Left ventricle myocardium inferior (tissue), 1 donor: ENCODE results near the gene MAB21L4. TPM values are rescaled to one million over a fixed set of nuclear protein-coding genes. Genes with fewer than 3 reads are reported as not detected.

ENCODE experiments used
- DNase-seq: peaks from one replicate; pipeline ENCODE4 v3.0.0-alpha.2; 2020
- H3K27ac ChIP-seq: fragments of 200-600 bp; replicated peaks from 2 replicates; pipeline ENCODE4 v1.8.0; 2021
- H3K27me3 ChIP-seq: fragments of 200-600 bp; 2 replicates; pipeline ENCODE4 v1.8.0; 2021; ENCODE audit warnings: low read depth
- H3K36me3 ChIP-seq: fragments of 200-600 bp; 2 replicates; pipeline ENCODE4 v1.8.0; 2021
- H3K4me1 ChIP-seq: fragments of 200-600 bp; 2 replicates; pipeline ENCODE4 v1.8.0; 2021
- H3K4me3 ChIP-seq: fragments of 200-600 bp; 2 replicates; pipeline ENCODE4 v1.8.0; 2021; ENCODE audit warnings: mild to moderate bottlenecking, moderate library complexity
- H3K9me3 ChIP-seq: fragments of 200-600 bp; replicated peaks from 2 replicates; pipeline ENCODE4 v1.8.0; 2021
- CTCF ChIP-seq: fragments of 200-600 bp; IDR thresholded peaks from 2 replicates; pipeline ENCODE4 v1.8.0; 2021; ENCODE audit warnings: antibody characterized with exemption, mild to moderate bottlenecking, borderline replicate concordance
- intact Hi-C: fragments of 100-400 bp; cut with micrococcal nuclease; formaldehyde crosslinking; loops from one replicate; pipeline ENCODE4 v1.11.0; 2022
- total RNA-seq: library from RNA; stranded (reverse); fragmentation: NEBNext Ultra II Directional; extraction: Animal tissue kit (Norgen Biotek cat#: 25700); gene quantifications from one replicate; pipeline ENCODE4 v1.2.1, GENCODE V29; 2021
- donor health status: DM: no; HTN: yes; CAD: no; lungs with severe emphysema.

MAB21L4 gene
- total RNA-seq, 1 donor from 2014 or later, result not detected

DNA sequence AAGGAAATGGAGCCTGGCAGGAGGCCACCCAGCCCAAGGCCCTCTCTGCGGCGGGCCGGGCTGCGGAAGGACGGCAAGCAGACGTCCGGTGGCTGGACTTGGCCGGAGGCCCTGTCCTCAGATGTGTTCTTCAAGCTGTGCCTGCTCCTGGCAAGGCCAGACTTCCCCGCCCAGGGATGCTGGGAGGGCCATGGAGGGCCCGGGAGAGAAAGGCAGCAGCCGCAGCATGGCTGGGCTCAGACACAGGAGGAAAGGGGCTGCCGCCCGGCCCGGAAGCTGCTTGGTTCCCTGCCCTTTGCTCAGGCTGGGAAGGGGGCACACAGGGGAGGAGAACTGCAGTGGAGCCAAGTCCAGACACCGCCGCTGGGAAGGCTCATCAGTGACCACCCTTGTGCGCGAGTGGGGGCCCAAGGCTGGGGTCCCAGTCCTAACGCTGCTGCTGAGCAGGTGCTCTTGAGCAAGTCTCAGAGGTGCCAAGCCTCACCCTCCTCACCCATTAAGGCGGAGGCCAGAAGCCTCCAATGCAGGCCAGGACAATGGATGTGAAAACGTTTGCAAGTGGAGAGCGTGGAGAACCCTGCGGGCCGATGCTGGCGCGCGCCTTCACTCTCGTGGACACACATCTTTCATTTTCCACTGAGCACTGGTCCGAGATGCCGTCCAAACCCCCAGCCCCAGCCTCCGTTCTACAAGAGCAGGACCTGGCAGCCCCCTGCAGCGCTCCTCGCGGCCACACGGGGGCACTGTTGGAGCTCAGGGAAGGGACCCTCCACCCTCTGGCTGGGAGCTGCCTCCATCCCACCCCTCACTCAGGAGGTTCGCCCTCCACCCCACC lies 18.1 kb upstream of the MAB21L4 start:
- peaks cover 52% of the 10 kb centered on the region for H3K27me3 ChIP-seq
- peak; percentile 83 for DNase-seq
- H3K4me1 ChIP-seq, result peaks cover 44% of the 10 kb centered on the region
- H3K9me3 ChIP-seq, result no peaks in the 10 kb centered on the region
- TF ChIP-seq CTCF, result peak; percentile 98
- peak overlapping the region; percentile 29 for H3K4me3 ChIP-seq
- intact Hi-C loops, result no loop called here
- peak overlapping the region; percentile 76 for H3K27ac ChIP-seq
- H3K36me3 ChIP-seq, result no peaks in the 10 kb centered on the region

GRCh38 chr2:240912878-240913809 lies 17.2 kb upstream of the MAB21L4 start:
- no peaks in the 10 kb centered on the region for H3K36me3 ChIP-seq
- no peak overlapping the region for H3K4me3 ChIP-seq
- H3K27ac ChIP-seq, result peak overlapping the region; percentile 76
- no peak for DNase-seq
- intact Hi-C loops, result no loop called here
- H3K4me1 ChIP-seq, result peaks cover 44% of the 10 kb centered on the region
- H3K9me3 ChIP-seq, result no peaks in the 10 kb centered on the region
- no peak for TF ChIP-seq CTCF
- peaks cover 52% of the 10 kb centered on the region for H3K27me3 ChIP-seq

DNA sequence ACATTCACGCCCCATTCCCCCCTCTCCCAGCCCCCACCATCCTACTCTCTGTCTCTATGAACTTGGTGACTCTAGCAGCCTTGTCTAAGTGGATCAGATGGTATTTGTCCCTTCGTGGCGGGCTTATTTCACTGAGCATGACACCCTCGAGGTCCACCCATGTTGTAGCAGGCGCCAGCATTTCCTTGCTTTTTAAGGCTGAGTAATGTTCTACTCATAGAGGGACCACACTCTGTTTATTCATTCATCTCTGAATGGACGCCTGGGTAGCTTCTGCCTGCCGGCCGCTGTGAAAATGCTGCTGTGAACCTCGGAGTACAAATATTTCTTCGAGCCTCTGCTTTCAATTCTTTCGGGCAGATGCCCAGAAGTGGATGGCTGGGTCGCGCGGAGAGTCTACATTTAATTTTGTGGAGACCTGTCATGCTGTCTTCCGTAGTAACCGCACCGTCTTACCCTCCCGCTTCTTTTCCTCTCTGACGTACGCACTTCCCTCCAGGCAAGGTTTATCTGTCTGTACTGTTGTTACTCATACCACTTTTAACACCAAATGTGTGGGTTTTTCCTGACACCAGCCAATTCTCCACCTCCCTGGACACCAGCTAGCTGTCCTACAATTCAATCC lies 15.8 kb upstream of the MAB21L4 start:
- Histone ChIP-seq H3K27me3 (peaks cover 55% of the 10 kb centered on the region), H3K4me1 (peaks cover 35% of the 10 kb centered on the region), H3K4me3 (no peak overlapping the region), H3K9me3 (no peaks in the 10 kb centered on the region), H3K27ac (no peak overlapping the region), H3K36me3 (no peaks in the 10 kb centered on the region)
- intact Hi-C loops, result no loop called here
- no peak for TF ChIP-seq CTCF
- no peak for DNase-seq

- Histone ChIP-seq H3K4me3 (no peak overlapping the region), H3K9me3 (no peaks in the 10 kb centered on the region), H3K4me1 (peaks cover 22% of the 10 kb centered on the region), H3K27ac (no peak overlapping the region), H3K27me3 (peaks cover 44% of the 10 kb centered on the region), H3K36me3 (no peaks in the 10 kb centered on the region)
- intact Hi-C loops, result no loop called here
- TF ChIP-seq CTCF, result no peak
- DNase-seq, result no peak
Observed at GRCh38 chr2:240909216-240909974, 13.4 kb upstream of the MAB21L4 start.
